ENCODE results near the gene EGF. TPM values are rescaled to one million over a fixed set of nuclear protein-coding genes. Genes with fewer than 3 reads are reported as not detected.

EGF gene
- total and polyA plus RNA-seq, 10 donors: 0.03 to 2.5 (median 0.88) TPM; not detected in 1

- Histone ChIP-seq H3K27ac (no peak overlapping the region), H3K36me3 (no peaks in the 10 kb centered on the region), H3K4me1 (peaks cover 0 to 4% (median 0%) of the 10 kb centered on the region in 6 donors), H3K9me3 (no peaks in the 10 kb centered on the region), H3K4me3 (no peak overlapping the region), H3K27me3 (replicated peaks in 1 of 7) (peaks cover 0 to 28% (median 0%) of the 10 kb centered on the region in 7 donors)
- DNase-seq: no peak
- 71 to 85% (median 76%) methylated on average over 3 of the region's 3 CpGs for WGBS, 5 donors
- intact Hi-C loops (cut with DNase I; ENCODE audit: low total_unique reads): no loop called here
- TF ChIP-seq POLR2A (IDR thresholded peaks at IDR 0.05) (no peak), POLR2AphosphoS5 (IDR thresholded peaks at IDR 0.05) (no peak), CTCF (IDR thresholded peaks at IDR 0.05 in 8 of 11, conservative IDR thresholded peaks at IDR 0.05 in 3 of 11) (no peak)
Observed at GRCh38 chr4:110002326-110002725, 89.6 kb downstream of the EGF start.

GRCh38 chr4:110003401-110004187, 90.9 kb downstream of the EGF start:
- no peaks in the 10 kb centered on the region for H3K9me3 ChIP-seq
- no peak overlapping the region for H3K4me3 ChIP-seq
- no peak for DNase-seq
- peaks cover 0 to 4% (median 0%) of the 10 kb centered on the region in 6 donors for H3K4me1 ChIP-seq
- peaks cover 0 to 20% (median 0%) of the 10 kb centered on the region in 7 donors for H3K27me3 ChIP-seq (replicated peaks in 1 of 7)
- intact Hi-C loops (cut with DNase I; ENCODE audit: low total_unique reads): no loop called here
- H3K36me3 ChIP-seq: no peaks in the 10 kb centered on the region
- no peak overlapping the region for H3K27ac ChIP-seq
- TF ChIP-seq CTCF (IDR thresholded peaks at IDR 0.05 in 8 of 11, conservative IDR thresholded peaks at IDR 0.05 in 3 of 11) (no peak), POLR2AphosphoS5 (IDR thresholded peaks at IDR 0.05) (no peak), POLR2A (IDR thresholded peaks at IDR 0.05) (no peak)
- WGBS, 5 donors: 73 to 89% (median 78%) methylated on average over 6 of the region's 6 CpGs

DNA sequence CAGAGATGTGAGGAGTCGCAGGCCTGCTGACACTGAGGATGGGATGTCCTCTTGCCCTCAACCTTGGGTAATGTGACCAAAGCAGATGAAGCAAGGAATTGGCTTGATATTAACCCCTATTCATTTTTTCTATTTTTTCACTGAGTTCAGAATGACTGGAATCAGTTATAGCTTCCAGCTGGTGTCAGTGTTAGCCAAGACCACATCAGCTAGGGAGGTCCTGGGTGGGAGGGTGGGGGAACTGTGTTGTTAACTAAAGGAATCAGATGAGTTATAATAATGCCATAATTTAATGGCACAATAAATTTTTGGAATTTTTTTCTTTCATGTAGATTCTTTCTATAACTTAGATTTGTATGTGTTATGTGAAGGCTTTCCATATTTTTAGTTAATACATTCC, 91.9 kb downstream of the EGF start:
- H3K27me3 ChIP-seq (replicated peaks in 1 of 7): peaks cover 0 to 20% (median 0%) of the 10 kb centered on the region in 7 donors
- TF ChIP-seq POLR2A (IDR thresholded peaks at IDR 0.05): no peak
- no peak for TF ChIP-seq POLR2AphosphoS5 (IDR thresholded peaks at IDR 0.05)
- TF ChIP-seq CTCF (IDR thresholded peaks at IDR 0.05 in 8 of 11, conservative IDR thresholded peaks at IDR 0.05 in 3 of 11): no peak
- H3K4me1 ChIP-seq: no peaks in the 10 kb centered on the region
- H3K36me3 ChIP-seq: no peaks in the 10 kb centered on the region
- intact Hi-C loops (cut with DNase I; ENCODE audit: low total_unique reads): no loop called here
- no peaks in the 10 kb centered on the region for H3K9me3 ChIP-seq
- no peak overlapping the region for H3K27ac ChIP-seq
- H3K4me3 ChIP-seq: no peak overlapping the region
- DNase-seq: no peak
- 75 to 96% (median 93%) methylated on average over 1 of the region's 1 CpG for WGBS, 5 donors

- Histone ChIP-seq H3K4me1 (no peaks in the 10 kb centered on the region), H3K36me3 (no peaks in the 10 kb centered on the region), H3K9me3 (no peaks in the 10 kb centered on the region), H3K4me3 (no peak overlapping the region), H3K27ac (no peak overlapping the region), H3K27me3 (replicated peaks in 1 of 7) (peaks cover 0 to 10% (median 0%) of the 10 kb centered on the region in 7 donors)
- TF ChIP-seq POLR2A (IDR thresholded peaks at IDR 0.05) (no peak), CTCF (IDR thresholded peaks at IDR 0.05 in 8 of 11, conservative IDR thresholded peaks at IDR 0.05 in 3 of 11) (peak in 10 of 11 experiments; percentile 10 to 67 (median 55)), POLR2AphosphoS5 (IDR thresholded peaks at IDR 0.05) (no peak)
- no peak for DNase-seq
- 2 to 15% (median 9%) methylated on average over 1 of the region's 1 CpG for WGBS, 5 donors
- intact Hi-C loops (cut with DNase I; ENCODE audit: low total_unique reads): loop anchor here (5.0 kb wide), 1 partner anchor 507 kb away; no protein-coding TSS in a partner anchor
Observed at GRCh38 chr4:110005461-110006056, 92.9 kb downstream of the EGF start.
